K562 (cell line): ENCODE results near the gene AFF2.
"Not testable (repeated sequence)": the region's sequence is repeated elsewhere in the genome, so short reads cannot be mapped to it uniquely, and the experiment has no call there.

Source experiments
- DNMT1 ChIP-seq: fragments of 450-650 bp; IDR thresholded peaks from 2 replicates; pipeline ENCODE4 v1.6.1; 2016; ENCODE audit warnings: antibody characterized with exemption, mild to moderate bottlenecking
- MEIS2 ChIP-seq: fragments of 450-650 bp; IDR thresholded peaks from 2 replicates; pipeline ENCODE4 v1.6.1; 2014; ENCODE audit warnings: mild to moderate bottlenecking; ENCODE audit not compliant: partially characterized antibody
- MYC ChIP-seq, 2 experiments: fragments of 250-450 bp in 1 of 2; sonication (Bioruptor Pico) in 1 of 2; IDR thresholded peaks; 2 replicates each; pipeline versions ENCODE4 v1.5.1 to v1.6.1; 2012 to 2021; ENCODE audit warnings: low read depth in 2 of 2, borderline replicate concordance in 1 of 2, improper control_type of control experiment in 1 of 2, low read length in 1 of 2, mild to moderate bottlenecking in 1 of 2, moderate library complexity in 1 of 2
- PCBP2 ChIP-seq: fragments of 200-400 bp; formaldehyde crosslinking; IDR thresholded peaks from 2 replicates; pipeline ENCODE4 v1.6.1; 2018; ENCODE audit warnings: low read length, low read depth, mild to moderate bottlenecking, moderate library complexity; ENCODE audit not compliant: poor library complexity, severe bottlenecking
- POLR2A ChIP-seq: fragments of 450-650 bp; conservative IDR thresholded peaks from 2 replicates; pipeline ENCODE4 v1.6.1; 2016
- RAD21 ChIP-seq, 2 experiments: fragments of 250-450 bp in 1 of 2; fragments of 450-650 bp in 1 of 2; sonication (Bioruptor Pico) in 1 of 2; formaldehyde crosslinking in 1 of 2; IDR thresholded peaks in 1 of 2; conservative IDR thresholded peaks in 1 of 2; 2 replicates each; pipeline versions ENCODE4 v1.4.0 to v1.8.0; 2020 to 2022; ENCODE audit warnings: mild to moderate bottlenecking in 2 of 2, moderate library complexity in 1 of 2
- SRF ChIP-seq, 2 experiments: fragments of 250-450, 450-650 bp in 1 of 2; sonication (Bioruptor Pico) in 1 of 2; sonication (generic) in 1 of 2; formaldehyde crosslinking; IDR thresholded peaks; 2 replicates each; pipeline versions ENCODE4 v1.5.0 to v1.5.1; 2020 to 2022; ENCODE audit warnings: mild to moderate bottlenecking in 1 of 2, missing genetic modification reagents in 1 of 2
- STAG1 ChIP-seq: sonication (generic); formaldehyde crosslinking; IDR thresholded peaks from 2 replicates; pipeline ENCODE4 v1.5.0; 2020; ENCODE audit warnings: missing genetic modification reagents, borderline replicate concordance
- ZFX ChIP-seq: sonication (generic); formaldehyde crosslinking; IDR thresholded peaks from 2 replicates; pipeline ENCODE4 v1.8.0; 2022; ENCODE audit warnings: mild to moderate bottlenecking, missing genetic modification reagents, moderate library complexity
- TF ChIP-seq, protein P1 (sequence below), 3 experiments: IDR thresholded peaks in 2 of 3; conservative IDR thresholded peaks in 1 of 3; 2 replicates each; pipeline ENCODE4 v1.5.1; 2011 to 2012; ENCODE audit warnings: low read length in 3 of 3, mild to moderate bottlenecking in 3 of 3, control low read depth in 2 of 3, improper control_type of control experiment in 1 of 3, inconsistent platforms in 1 of 3, low read depth in 1 of 3, mixed read lengths in 1 of 3, moderate library complexity in 1 of 3; ENCODE audit not compliant: insufficient read depth in 2 of 3
- TF ChIP-seq, protein P2 (sequence below): fragments of 200-800 bp; sonication (Bioruptor generic); IDR thresholded peaks from 2 replicates; pipeline ENCODE4 v1.6.1; 2017; ENCODE audit warnings: missing genetic modification characterization, missing compliant biosample characterization
- TF ChIP-seq, protein P3 (sequence below): IDR thresholded peaks from 3 replicates; pipeline ENCODE4 v1.6.1; 2011; ENCODE audit warnings: borderline replicate concordance, mild to moderate bottlenecking; ENCODE audit not compliant: insufficient read length, insufficient read depth

DNA sequence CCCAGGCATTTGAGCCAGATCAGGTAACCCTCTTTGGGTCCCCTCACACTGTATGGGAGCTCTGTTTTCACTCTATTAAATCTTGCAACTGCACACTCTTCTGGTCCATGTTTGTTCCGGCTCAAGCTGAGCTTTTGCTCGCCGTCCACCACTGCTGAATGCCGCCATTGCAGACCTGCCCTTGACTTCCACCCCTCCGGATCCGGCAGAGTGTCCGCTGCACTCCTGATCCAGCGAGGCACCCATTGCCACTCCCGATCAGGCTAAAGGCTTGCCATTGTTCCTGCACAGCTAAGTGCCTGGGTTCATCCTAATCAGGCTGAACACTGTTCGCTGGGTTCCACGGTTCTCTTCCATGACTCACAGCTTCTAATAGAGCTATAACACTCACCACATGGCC lies 406.2 kb downstream of the AFF2 start:
- TF ChIP-seq, protein P1, sequence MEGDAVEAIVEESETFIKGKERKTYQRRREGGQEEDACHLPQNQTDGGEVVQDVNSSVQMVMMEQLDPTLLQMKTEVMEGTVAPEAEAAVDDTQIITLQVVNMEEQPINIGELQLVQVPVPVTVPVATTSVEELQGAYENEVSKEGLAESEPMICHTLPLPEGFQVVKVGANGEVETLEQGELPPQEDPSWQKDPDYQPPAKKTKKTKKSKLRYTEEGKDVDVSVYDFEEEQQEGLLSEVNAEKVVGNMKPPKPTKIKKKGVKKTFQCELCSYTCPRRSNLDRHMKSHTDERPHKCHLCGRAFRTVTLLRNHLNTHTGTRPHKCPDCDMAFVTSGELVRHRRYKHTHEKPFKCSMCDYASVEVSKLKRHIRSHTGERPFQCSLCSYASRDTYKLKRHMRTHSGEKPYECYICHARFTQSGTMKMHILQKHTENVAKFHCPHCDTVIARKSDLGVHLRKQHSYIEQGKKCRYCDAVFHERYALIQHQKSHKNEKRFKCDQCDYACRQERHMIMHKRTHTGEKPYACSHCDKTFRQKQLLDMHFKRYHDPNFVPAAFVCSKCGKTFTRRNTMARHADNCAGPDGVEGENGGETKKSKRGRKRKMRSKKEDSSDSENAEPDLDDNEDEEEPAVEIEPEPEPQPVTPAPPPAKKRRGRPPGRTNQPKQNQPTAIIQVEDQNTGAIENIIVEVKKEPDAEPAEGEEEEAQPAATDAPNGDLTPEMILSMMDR (IDR thresholded peaks at IDR 0.05 in 2 of 3, conservative IDR thresholded peaks at IDR 0.05 in 1 of 3; ENCODE audit: insufficient read depth in 2 of 3, low read depth in 1 of 3, low read length in 3 of 3) = not testable (repeated sequence)
- TF ChIP-seq STAG1 (CRISPR knock-in tag); ZFX (CRISPR knock-in tag); PCBP2; DNMT1; RAD21 (CRISPR knock-in tag; conservative IDR thresholded peaks at IDR 0.05 in 1 of 2, IDR thresholded peaks at IDR 0.05 in 1 of 2); SRF (CRISPR knock-in tag; IDR thresholded peaks at IDR 0.05); MYC (IDR thresholded peaks at IDR 0.05; ENCODE audit: low read depth, low read length); MYC (CRISPR knock-in tag; IDR thresholded peaks at IDR 0.05; ENCODE audit: borderline replicate concordance, low read depth); MEIS2; POLR2A: not testable (repeated sequence)
- TF ChIP-seq, protein P2, sequence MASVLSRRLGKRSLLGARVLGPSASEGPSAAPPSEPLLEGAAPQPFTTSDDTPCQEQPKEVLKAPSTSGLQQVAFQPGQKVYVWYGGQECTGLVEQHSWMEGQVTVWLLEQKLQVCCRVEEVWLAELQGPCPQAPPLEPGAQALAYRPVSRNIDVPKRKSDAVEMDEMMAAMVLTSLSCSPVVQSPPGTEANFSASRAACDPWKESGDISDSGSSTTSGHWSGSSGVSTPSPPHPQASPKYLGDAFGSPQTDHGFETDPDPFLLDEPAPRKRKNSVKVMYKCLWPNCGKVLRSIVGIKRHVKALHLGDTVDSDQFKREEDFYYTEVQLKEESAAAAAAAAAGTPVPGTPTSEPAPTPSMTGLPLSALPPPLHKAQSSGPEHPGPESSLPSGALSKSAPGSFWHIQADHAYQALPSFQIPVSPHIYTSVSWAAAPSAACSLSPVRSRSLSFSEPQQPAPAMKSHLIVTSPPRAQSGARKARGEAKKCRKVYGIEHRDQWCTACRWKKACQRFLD (CRISPR knock-in tag) = not testable (repeated sequence)
- TF ChIP-seq, protein P3, sequence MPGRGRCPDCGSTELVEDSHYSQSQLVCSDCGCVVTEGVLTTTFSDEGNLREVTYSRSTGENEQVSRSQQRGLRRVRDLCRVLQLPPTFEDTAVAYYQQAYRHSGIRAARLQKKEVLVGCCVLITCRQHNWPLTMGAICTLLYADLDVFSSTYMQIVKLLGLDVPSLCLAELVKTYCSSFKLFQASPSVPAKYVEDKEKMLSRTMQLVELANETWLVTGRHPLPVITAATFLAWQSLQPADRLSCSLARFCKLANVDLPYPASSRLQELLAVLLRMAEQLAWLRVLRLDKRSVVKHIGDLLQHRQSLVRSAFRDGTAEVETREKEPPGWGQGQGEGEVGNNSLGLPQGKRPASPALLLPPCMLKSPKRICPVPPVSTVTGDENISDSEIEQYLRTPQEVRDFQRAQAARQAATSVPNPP = not testable (repeated sequence)
